PC-3 (cell line): ENCODE results near the gene SMCO4. TPM values are rescaled to one million over a fixed set of nuclear protein-coding genes. Genes with fewer than 3 reads are reported as not detected.
A peak's percentile ranks its signal among the peaks of the same experiment; 100 is the strongest.

Experiments
- ATAC-seq: fragments of 200-7000 bp; cut with Tn5 transposase; 2 replicates; pipeline ENCODE4 v1.9.1; 2020; ENCODE audit warnings: mild to moderate bottlenecking, moderate library complexity
- BruUV-seq: library from RNA; stranded (reverse); fragments of 400-500 nt; replicated peaks from 2 replicates; lab custom pipeline; 2021; lab: Mats Ljungman, UMichigan
- CTCF ChIA-PET: fragments of 300-600 bp; sonication (Branson Sonifier 250); formaldehyde crosslinking; loops from one replicate; lab custom pipeline; 2022; ENCODE audit warnings: antibody characterized with exemption; lab: Charles Lee
- POLR2A ChIA-PET: fragments of 300-600 bp; sonication (Branson Sonifier 250); formaldehyde crosslinking; loops from one replicate; lab custom pipeline; 2022; ENCODE audit warnings: antibody characterized with exemption; ENCODE audit not compliant: unreplicated experiment; lab: Charles Lee
- DNase-seq: peaks from one replicate; pipeline ENCODE4 v3.0.0-alpha.2; 2015
- H2AFZ ChIP-seq: fragments of 300-600 bp; sonication (generic); 2 replicates; pipeline ENCODE4 v1.6.0; 2016; ENCODE audit warnings: antibody characterized with exemption, low read length
- H3F3A ChIP-seq: fragments of 300-600 bp; sonication (generic); one replicate; pipeline ENCODE4 v1.6.0; 2017; ENCODE audit warnings: antibody characterized with exemption, low read length, control low read depth, mild to moderate bottlenecking; ENCODE audit not compliant: unreplicated experiment
- H3K27ac ChIP-seq: fragments of 300-600 bp; sonication (generic); 2 replicates; pipeline ENCODE4 v1.5.1; 2016; ENCODE audit warnings: mild to moderate bottlenecking, low read length
- H3K27me3 ChIP-seq: fragments of 300-600 bp; sonication (generic); 2 replicates; pipeline ENCODE4 v1.6.1; 2016; ENCODE audit warnings: low read length, mixed read lengths
- H3K36me3 ChIP-seq: fragments of 300-600 bp; sonication (generic); 2 replicates; pipeline ENCODE4 v1.6.1; 2016; ENCODE audit warnings: low read depth, mixed run types, low read length, mixed read lengths
- H3K4me1 ChIP-seq: fragments of 300-600 bp; sonication (generic); 2 replicates; pipeline ENCODE4 v1.5.1; 2016; ENCODE audit warnings: low read length; ENCODE audit not compliant: insufficient read depth
- H3K4me2 ChIP-seq: fragments of 300-600 bp; sonication (generic); 2 replicates; pipeline ENCODE4 v1.6.0; 2016; ENCODE audit warnings: low read length
- H3K4me3 ChIP-seq: fragments of 300-600 bp; sonication (generic); 2 replicates; pipeline ENCODE4 v1.5.1; 2016; ENCODE audit warnings: mild to moderate bottlenecking, low read length, mixed read lengths
- H3K79me2 ChIP-seq: fragments of 300-600 bp; sonication (generic); 2 replicates; pipeline ENCODE4 v1.6.1; 2017; ENCODE audit warnings: low read length, mixed read lengths
- H3K9ac ChIP-seq: fragments of 300-600 bp; sonication (generic); 2 replicates; pipeline ENCODE4 v1.6.0; 2016; ENCODE audit warnings: mild to moderate bottlenecking, low read length
- H3K9me2 ChIP-seq: fragments of 300-600 bp; sonication (generic); replicated peaks from 2 replicates; pipeline ENCODE4 v1.6.1; 2016; ENCODE audit warnings: mixed run types, low read length, mixed read lengths
- H3K9me3 ChIP-seq: fragments of 300-600 bp; sonication (generic); 2 replicates; pipeline ENCODE4 v1.6.1; 2016; ENCODE audit warnings: low read length, mixed read lengths
- H4K20me1 ChIP-seq: fragments of 300-600 bp; sonication (generic); 2 replicates; pipeline ENCODE4 v1.6.1; 2016; ENCODE audit warnings: low read length, mixed read lengths
- CTCF ChIP-seq: fragments of 300-600 bp; sonication (generic); conservative IDR thresholded peaks from 2 replicates; pipeline ENCODE4 v1.5.1; 2017; ENCODE audit warnings: antibody characterized with exemption, low read depth, mild to moderate bottlenecking, low read length
- EZH2 ChIP-seq: fragments of 300-600 bp; sonication (generic); IDR thresholded peaks from one replicate; pipeline ENCODE4 v1.6.1; 2017; ENCODE audit warnings: antibody characterized with exemption, mild to moderate bottlenecking, low read length; ENCODE audit not compliant: unreplicated experiment
- EZH2phosphoT487 ChIP-seq: fragments of 300-600 bp; sonication (generic); IDR thresholded peaks from 2 replicates; pipeline ENCODE4 v1.6.1; 2018; ENCODE audit warnings: mild to moderate bottlenecking, antibody characterized with exemption, low read length, borderline replicate concordance
- intact Hi-C: fragments of 100-400 bp; cut with micrococcal nuclease; formaldehyde crosslinking; loops from 2 replicates; pipeline ENCODE4 v1.9.0; 2023
- total RNA-seq: library from RNA; depleted of rRNA; stranded (reverse); fragments of >200 nt; gene quantifications from 2 replicates; pipeline ENCODE4 v1.2.3, GENCODE V29; 2014

Gene SMCO4
- total RNA-seq, 1 experiment from 2014 or later = 23.0 TPM

- Histone ChIP-seq H3K9ac (peak overlapping the region; percentile 67; the same call in 1 of the 2 replicates), H4K20me1 (no peaks in the 10 kb centered on the region), H3K4me2 (peak overlapping the region; percentile 78), H3F3A (peaks cover 5% of the 10 kb centered on the region), H3K9me2 (no peaks in the 10 kb centered on the region), H3K27me3 (no peaks in the 10 kb centered on the region), H3K4me1 (peaks cover 49% of the 10 kb centered on the region), H3K79me2 (no peaks in the 10 kb centered on the region), H3K9me3 (no peaks in the 10 kb centered on the region), H3K27ac (peak overlapping the region; percentile 91), H2AFZ (no peak overlapping the region), H3K4me3 (no peak overlapping the region), H3K36me3 (no peaks in the 10 kb centered on the region)
- POLR2A ChIA-PET = no interaction called here
- ATAC-seq (no peak), DNase-seq (no peak)
- TF ChIP-seq EZH2phosphoT487 = no peak
- TF ChIP-seq CTCF = no peak
- TF ChIP-seq EZH2 = no peak
- no TSS peak for BruUV-seq
- CTCF ChIA-PET = no interaction called here
- intact Hi-C loops = loop anchor here (2.0 to 10.0 kb wide), 2 partner anchors 19 to 245 kb away; no protein-coding TSS in a partner anchor
Observed at GRCh38 chr11:93480256-93480655, 62.9 kb downstream of the SMCO4 start.

- DNase-seq = no peak
- no peak for TF ChIP-seq CTCF
- TF ChIP-seq EZH2phosphoT487 = no peak
- TF ChIP-seq EZH2 = no peak
- ATAC-seq = no peak
- CTCF ChIA-PET = no interaction called here
- peaks cover 49% of the 10 kb centered on the region for H3K4me1 ChIP-seq
- no peaks in the 10 kb centered on the region for H3K9me3 ChIP-seq
- no peaks in the 10 kb centered on the region for H3K27me3 ChIP-seq
- H3K9ac ChIP-seq = no peak overlapping the region
- H3K4me2 ChIP-seq = no peak overlapping the region
- no TSS peak for BruUV-seq
- no peak overlapping the region for H3K27ac ChIP-seq
- no peaks in the 10 kb centered on the region for H3K9me2 ChIP-seq
- no peak overlapping the region for H2AFZ ChIP-seq
- peaks cover 5% of the 10 kb centered on the region for H3F3A ChIP-seq
- H3K79me2 ChIP-seq = no peaks in the 10 kb centered on the region
- no peak overlapping the region for H3K4me3 ChIP-seq
- intact Hi-C loops = loop anchor here (10.0 kb wide), 1 partner anchor 166 kb away; no protein-coding TSS in a partner anchor
- POLR2A ChIA-PET = no interaction called here
- H3K36me3 ChIP-seq = no peaks in the 10 kb centered on the region
- no peaks in the 10 kb centered on the region for H4K20me1 ChIP-seq
Observed at GRCh38 chr11:93478841-93479240, 64.3 kb downstream of the SMCO4 start.

- CTCF ChIA-PET = no interaction called here
- no peak overlapping the region for H3K4me3 ChIP-seq
- peaks cover 5% of the 10 kb centered on the region for H3F3A ChIP-seq
- ATAC-seq (no peak), DNase-seq (no peak)
- BruUV-seq = no TSS peak
- no peaks in the 10 kb centered on the region for H3K9me3 ChIP-seq
- no peaks in the 10 kb centered on the region for H3K36me3 ChIP-seq
- no peaks in the 10 kb centered on the region for H4K20me1 ChIP-seq
- no peak overlapping the region for H3K4me2 ChIP-seq
- H3K27ac ChIP-seq = peak overlapping the region; percentile 70
- POLR2A ChIA-PET = interaction anchor here (0.5 kb wide), 1 partner anchor 12 kb away, joined by 3 read pairs; no protein-coding TSS in a partner anchor
- TF ChIP-seq EZH2phosphoT487 = no peak
- no peak for TF ChIP-seq EZH2
- no peak for TF ChIP-seq CTCF
- H3K4me1 ChIP-seq = peaks cover 49% of the 10 kb centered on the region
- H3K27me3 ChIP-seq = no peaks in the 10 kb centered on the region
- no peak overlapping the region; the same call in 1 of the 2 replicates for H3K9ac ChIP-seq
- no peaks in the 10 kb centered on the region for H3K79me2 ChIP-seq
- intact Hi-C loops = loop anchor here (10.0 kb wide), 1 partner anchor 167 kb away; no protein-coding TSS in a partner anchor
- H2AFZ ChIP-seq = no peak overlapping the region
- no peaks in the 10 kb centered on the region for H3K9me2 ChIP-seq
Observed at GRCh38 chr11:93477684-93478234, 65.4 kb downstream of the SMCO4 start.
